Smooth muscle cell (in vitro differentiated cells): ENCODE results near the gene SERPINA1. TPM values are rescaled to one million over a fixed set of nuclear protein-coding genes. Genes with fewer than 3 reads are reported as not detected.

Source experiments
- DNase-seq: peaks from one replicate; lab custom pipeline; 2025; ENCODE audit not compliant: unreplicated experiment; lab: John Stamatoyannopoulos, UW
- H2AFZ ChIP-seq: fragments of 200-600 bp; sonication (generic); 2 replicates; pipeline ENCODE4 v1.6.0; 2016; ENCODE audit warnings: antibody characterized with exemption, low read depth, mild to moderate bottlenecking
- H3F3A ChIP-seq: fragments of 200-600 bp; sonication (generic); 2 replicates; pipeline ENCODE4 v1.6.0; 2017; ENCODE audit warnings: antibody characterized with exemption, low read depth
- H3K27ac ChIP-seq: fragments of 200-600 bp; sonication (generic); 2 replicates; pipeline ENCODE4 v1.5.1; 2016; ENCODE audit warnings: low read depth, mild to moderate bottlenecking
- H3K27me3 ChIP-seq: fragments of 200-600 bp; sonication (generic); 2 replicates; pipeline ENCODE4 v1.6.1; 2016; ENCODE audit warnings: low read depth, mild to moderate bottlenecking
- H3K36me3 ChIP-seq: fragments of 200-600 bp; sonication (generic); 2 replicates; pipeline ENCODE4 v1.5.1; 2016; ENCODE audit warnings: low read depth
- H3K4me1 ChIP-seq: fragments of 200-600 bp; sonication (generic); 2 replicates; pipeline ENCODE4 v1.5.1; 2016; ENCODE audit warnings: low read depth
- H3K4me2 ChIP-seq: fragments of 200-600 bp; sonication (generic); 2 replicates; pipeline ENCODE4 v1.6.0; 2016; ENCODE audit warnings: mild to moderate bottlenecking
- H3K4me3 ChIP-seq: fragments of 200-600 bp; sonication (generic); 2 replicates; pipeline ENCODE4 v1.5.1; 2016; ENCODE audit warnings: mild to moderate bottlenecking
- H3K79me2 ChIP-seq: fragments of 200-600 bp; sonication (generic); 2 replicates; pipeline ENCODE4 v1.6.0; 2016; ENCODE audit warnings: low read depth, mild to moderate bottlenecking
- H3K9ac ChIP-seq: fragments of 200-600 bp; sonication (generic); 2 replicates; pipeline ENCODE4 v1.6.0; 2016; ENCODE audit warnings: low read depth
- H3K9me3 ChIP-seq: fragments of 200-600 bp; sonication (generic); replicated peaks from 2 replicates; pipeline ENCODE4 v1.5.1; 2016; ENCODE audit warnings: low read depth
- H4K20me1 ChIP-seq: fragments of 200-600 bp; sonication (generic); 2 replicates; pipeline ENCODE4 v1.6.0; 2016; ENCODE audit warnings: low read depth
- WGBS: methylation state at CpG from one replicate; pipeline ENCODE4 v1.1.7; 2016; ENCODE audit warnings: low lambda C conversion rate; 5-methylcytosine and 5-hydroxymethylcytosine counted together
- polyA plus RNA-seq: library from polyadenylated mRNA; unstranded; fragments of >200 nt; fragmentation: Nextera tagmentation; extraction: Ambion mirVana; gene quantifications from 2 replicates; pipeline ENCODE4 v1.2.1, GENCODE V29; 2016
- total RNA-seq: library from RNA; depleted of rRNA; stranded (reverse); fragments of >200 nt; gene quantifications from 2 replicates; pipeline ENCODE4 v1.2.3, GENCODE V29; 2014
- TF ChIP-seq, protein P1 (sequence below): fragments of 200-600 bp; sonication (generic); IDR thresholded peaks from 2 replicates; pipeline ENCODE4 v1.5.1; 2017; ENCODE audit warnings: borderline replicate concordance, mild to moderate bottlenecking, antibody characterized with exemption; ENCODE audit not compliant: insufficient read depth, poor library complexity, severe bottlenecking

SERPINA1 gene
- total and polyA plus RNA-seq, 2 experiments from 2014 or later = 1.8 to 2.4 TPM

- Histone ChIP-seq H3K27me3 (no peaks in the 10 kb centered on the region), H3K4me1 (no peaks in the 10 kb centered on the region), H3K4me3 (no peak overlapping the region), H3K79me2 (no peaks in the 10 kb centered on the region), H3K9ac (no peak overlapping the region), H4K20me1 (no peaks in the 10 kb centered on the region), H3K4me2 (no peak overlapping the region), H3K36me3 (no peaks in the 10 kb centered on the region), H3K27ac (no peak overlapping the region), H3K9me3 (no peaks in the 10 kb centered on the region), H2AFZ (no peak overlapping the region), H3F3A (no peaks in the 10 kb centered on the region)
- 94% methylated on average over 2 of the region's 2 CpGs for WGBS
- no peak for DNase-seq
- TF ChIP-seq, protein P1, sequence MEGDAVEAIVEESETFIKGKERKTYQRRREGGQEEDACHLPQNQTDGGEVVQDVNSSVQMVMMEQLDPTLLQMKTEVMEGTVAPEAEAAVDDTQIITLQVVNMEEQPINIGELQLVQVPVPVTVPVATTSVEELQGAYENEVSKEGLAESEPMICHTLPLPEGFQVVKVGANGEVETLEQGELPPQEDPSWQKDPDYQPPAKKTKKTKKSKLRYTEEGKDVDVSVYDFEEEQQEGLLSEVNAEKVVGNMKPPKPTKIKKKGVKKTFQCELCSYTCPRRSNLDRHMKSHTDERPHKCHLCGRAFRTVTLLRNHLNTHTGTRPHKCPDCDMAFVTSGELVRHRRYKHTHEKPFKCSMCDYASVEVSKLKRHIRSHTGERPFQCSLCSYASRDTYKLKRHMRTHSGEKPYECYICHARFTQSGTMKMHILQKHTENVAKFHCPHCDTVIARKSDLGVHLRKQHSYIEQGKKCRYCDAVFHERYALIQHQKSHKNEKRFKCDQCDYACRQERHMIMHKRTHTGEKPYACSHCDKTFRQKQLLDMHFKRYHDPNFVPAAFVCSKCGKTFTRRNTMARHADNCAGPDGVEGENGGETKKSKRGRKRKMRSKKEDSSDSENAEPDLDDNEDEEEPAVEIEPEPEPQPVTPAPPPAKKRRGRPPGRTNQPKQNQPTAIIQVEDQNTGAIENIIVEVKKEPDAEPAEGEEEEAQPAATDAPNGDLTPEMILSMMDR = no peak
These were observed 60.2 kb downstream of the SERPINA1 start for GRCh38 chr14:94328196-94328595.

Other genes with a start within 250 kb of the SERPINA1 start
- gene PPP4R4, start 214.3 kb downstream of the SERPINA1 start, total RNA-seq = 0.27 and 0.40 TPM in 2 replicates
- gene PPP4R4, start 214.3 kb downstream of the SERPINA1 start, polyA plus RNA-seq = 0.27 and 0.38 TPM in 2 replicates
- gene SERPINA10, start 95.3 kb downstream of the SERPINA1 start, total RNA-seq = not detected in 2 replicates
- gene SERPINA10, start 95.3 kb downstream of the SERPINA1 start, polyA plus RNA-seq = not detected in 2 replicates
- not detected in 2 replicates for gene SERPINA6, start 65.3 kb downstream of the SERPINA1 start, total RNA-seq
- gene SERPINA6, start 65.3 kb downstream of the SERPINA1 start, polyA plus RNA-seq = 0.12 TPM in 1 of 2 replicates, not detected in the other
- not detected in 2 replicates for gene SERPINA2, start 21.9 kb downstream of the SERPINA1 start, total RNA-seq
- not detected in 2 replicates for gene SERPINA2, start 21.9 kb downstream of the SERPINA1 start, polyA plus RNA-seq
- gene SERPINA11, start 64.2 kb upstream of the SERPINA1 start, total RNA-seq = not detected in 2 replicates
- not detected in 2 replicates for gene SERPINA11, start 64.2 kb upstream of the SERPINA1 start, polyA plus RNA-seq
- gene SERPINA9, start 87.6 kb upstream of the SERPINA1 start, total RNA-seq = not detected in 2 replicates
- not detected in 2 replicates for gene SERPINA9, start 87.6 kb upstream of the SERPINA1 start, polyA plus RNA-seq
- gene SERPINA12, start 120.9 kb upstream of the SERPINA1 start, total RNA-seq = not detected in 2 replicates
- gene SERPINA12, start 120.9 kb upstream of the SERPINA1 start, polyA plus RNA-seq = not detected in 2 replicates
- not detected in 2 replicates for gene SERPINA4, start 172.8 kb upstream of the SERPINA1 start, total RNA-seq
- not detected in 2 replicates for gene SERPINA4, start 172.8 kb upstream of the SERPINA1 start, polyA plus RNA-seq
- gene SERPINA5, start 192.8 kb upstream of the SERPINA1 start, total RNA-seq = 0.27 TPM in 2 replicates
- gene SERPINA5, start 192.8 kb upstream of the SERPINA1 start, polyA plus RNA-seq = 0.43 TPM in 1 of 2 replicates, not detected in the other
- 0.09 and 3.2 TPM in 2 replicates for gene SERPINA3, start 223.8 kb upstream of the SERPINA1 start, total RNA-seq
- gene SERPINA3, start 223.8 kb upstream of the SERPINA1 start, polyA plus RNA-seq = 0.45 and 2.6 TPM in 2 replicates